Bone marrow (tissue), 2 donors: Measurements from ENCODE around the gene PHLDB3.
"Not testable (repeated sequence)": the region's sequence is repeated elsewhere in the genome, so short reads cannot be mapped to it uniquely, and the experiment has no call there.

Experiments used
- DNase-seq, 2 donors: peaks; one replicate each; lab custom pipeline; 2025; lab: John Stamatoyannopoulos, UW

Gene PHLDB3

DNA sequence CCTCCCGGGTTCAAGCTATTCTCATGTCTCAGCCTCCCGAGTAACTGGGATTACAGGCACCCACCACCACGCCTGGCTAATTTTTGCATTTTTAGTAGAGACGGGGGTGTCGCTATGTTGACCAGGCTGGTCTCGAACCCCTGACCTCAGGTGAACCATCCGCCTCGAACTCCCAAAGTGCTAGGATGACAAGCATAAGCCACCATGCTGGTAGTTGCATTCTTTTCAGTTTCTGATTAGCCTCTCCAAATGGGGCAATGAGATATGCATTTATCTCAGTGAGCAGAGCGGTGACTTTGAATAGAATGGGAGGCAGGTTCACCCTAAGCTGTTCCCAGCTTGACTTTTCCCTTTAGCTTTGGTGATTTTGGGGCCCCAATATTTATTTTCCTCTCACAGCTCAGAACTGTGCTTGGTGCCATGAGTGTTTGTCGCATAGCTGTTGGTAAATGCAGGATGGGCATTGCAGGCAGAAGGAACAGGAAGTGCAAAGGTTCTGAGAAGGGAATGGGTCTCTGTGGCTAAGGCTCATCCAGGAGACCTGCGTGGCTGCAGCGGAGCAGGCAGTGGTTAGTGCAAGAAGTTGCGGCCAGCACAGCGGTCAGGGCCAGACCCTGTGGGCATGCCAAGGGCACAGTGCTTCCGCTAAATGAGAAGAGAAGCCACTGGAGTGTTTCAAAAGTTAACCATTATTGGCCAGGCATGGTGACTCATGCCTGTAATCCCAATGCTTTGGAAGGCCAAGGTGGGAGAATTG is 59.8 kb downstream of the PHLDB3 start:
- no peak for DNase-seq

DNA sequence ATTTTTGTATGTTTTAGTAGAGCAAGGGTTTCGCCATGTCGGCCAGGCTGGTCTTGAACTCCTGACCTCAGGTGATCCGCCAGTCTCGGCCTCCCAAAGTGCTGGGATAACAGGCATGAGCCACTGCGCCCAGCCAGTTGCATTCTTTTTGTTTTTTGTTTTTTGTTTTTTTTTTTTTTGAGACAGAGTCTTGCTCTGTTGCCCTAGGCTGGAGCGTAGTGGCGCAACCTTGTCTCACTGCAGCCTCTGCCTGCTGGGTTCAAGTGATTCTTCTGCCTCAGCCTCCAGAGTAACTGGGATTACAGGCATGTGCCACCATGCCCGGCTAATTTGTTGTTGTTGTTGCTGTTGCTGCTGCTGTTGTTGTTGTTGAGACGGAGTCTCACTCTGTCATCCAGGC is 60.5 kb downstream of the PHLDB3 start:
- DNase-seq = not testable (repeated sequence)

DNA sequence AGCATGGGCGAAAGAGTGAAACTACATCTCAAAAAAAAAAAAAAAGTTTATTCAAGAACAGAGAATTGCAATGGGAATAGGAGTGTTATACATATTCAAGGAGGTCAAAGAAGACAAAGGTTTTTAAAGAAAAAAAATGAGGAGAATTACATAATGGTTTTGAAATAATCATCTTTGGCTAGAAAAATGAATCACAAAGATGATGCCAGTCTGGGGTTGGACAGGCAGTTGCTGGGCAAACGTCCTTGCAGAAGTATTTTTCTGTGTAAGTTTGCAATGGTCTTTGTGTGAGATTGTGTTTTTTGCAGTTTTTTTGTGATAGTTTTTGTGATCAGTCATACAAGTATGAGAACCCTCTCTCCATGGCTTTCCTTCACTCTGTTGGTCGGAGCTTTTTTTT is 62.8 kb downstream of the PHLDB3 start:
- DNase-seq = no peak

DNA sequence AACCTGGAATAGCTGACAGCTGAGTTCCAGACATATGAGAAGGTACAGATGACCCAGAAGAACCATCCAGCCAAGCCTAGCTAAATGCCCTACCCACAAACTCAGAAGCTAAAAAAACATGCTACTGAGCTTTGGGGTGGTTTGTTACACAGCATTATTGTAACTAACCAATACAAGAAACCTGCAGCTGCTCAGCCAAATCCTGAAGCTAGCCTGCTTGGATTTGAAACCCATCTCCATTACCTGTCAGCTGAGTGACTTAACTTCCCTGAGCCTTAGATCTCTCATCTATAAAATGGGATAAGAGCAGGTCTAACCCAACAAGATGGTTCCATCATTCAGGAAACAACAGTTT is 64.9 kb downstream of the PHLDB3 start:
- no peak for DNase-seq

DNA sequence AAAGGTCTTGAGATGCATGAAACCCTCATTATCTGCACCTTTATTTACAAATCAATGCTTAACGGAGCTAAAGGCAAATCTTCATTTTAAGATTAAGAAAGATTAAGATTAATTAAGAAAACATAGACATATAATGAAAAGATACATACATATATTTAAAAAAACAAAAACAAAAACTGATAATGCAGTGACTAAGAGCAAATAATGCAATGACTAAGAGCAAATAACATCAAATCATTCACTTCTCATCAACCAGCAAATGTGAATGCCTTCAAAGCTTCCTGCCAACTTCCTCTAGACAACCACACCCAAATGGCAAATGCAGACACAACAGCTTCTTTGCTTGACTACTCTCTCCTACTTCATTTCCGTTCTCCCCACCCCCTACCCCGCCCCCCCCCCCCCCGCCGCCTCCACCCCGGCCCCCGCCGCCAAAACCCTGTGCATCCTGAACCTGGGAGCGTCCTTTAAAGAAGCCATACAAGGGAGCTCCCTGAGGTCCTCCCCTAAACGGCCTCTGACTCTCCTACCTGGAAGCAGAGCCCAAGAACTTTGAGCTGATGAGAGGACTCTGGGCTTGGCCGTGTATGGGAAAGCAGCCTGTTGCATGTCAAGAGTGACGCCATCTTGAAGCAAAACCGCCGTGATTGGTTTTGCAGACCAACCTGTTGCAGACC is 65.4 kb downstream of the PHLDB3 start:
- DNase-seq = peak; percentile 27 to 90

DNA sequence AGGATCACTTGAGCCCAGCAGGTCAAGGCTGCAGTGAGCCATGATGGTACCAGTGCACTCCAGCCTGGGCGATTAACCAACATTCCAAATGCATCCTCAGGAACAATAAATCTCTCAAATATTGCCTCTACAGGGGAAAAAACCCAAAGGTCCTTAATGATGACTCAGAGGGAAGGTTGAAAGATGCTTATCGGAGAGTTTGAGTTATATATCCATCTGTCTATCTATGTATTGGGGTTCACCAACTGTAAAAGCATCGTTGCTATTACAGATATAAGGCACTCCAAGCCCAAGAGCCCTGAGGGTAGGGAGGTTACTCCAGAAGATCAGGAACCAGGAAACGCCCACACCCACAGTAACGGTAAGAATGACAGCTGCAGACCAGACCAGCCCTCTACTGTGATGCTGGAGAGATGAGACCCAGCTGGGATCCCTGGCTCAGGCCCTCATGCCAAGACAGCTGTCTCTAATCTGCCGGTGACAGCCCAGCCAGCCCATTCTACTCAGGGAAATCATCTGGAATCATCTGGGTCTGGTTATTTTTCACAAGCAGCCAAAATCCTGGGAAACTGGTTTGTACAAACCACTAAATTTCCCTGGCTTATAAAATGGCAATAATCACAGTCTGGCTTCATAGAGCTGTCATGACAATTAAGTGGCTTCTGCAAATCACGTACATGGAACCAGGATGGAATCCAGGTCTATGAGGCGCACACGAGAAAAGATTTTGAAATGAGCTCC is 66.1 kb downstream of the PHLDB3 start:
- peak in 1 of 2 donors; percentile 3 for DNase-seq

DNA sequence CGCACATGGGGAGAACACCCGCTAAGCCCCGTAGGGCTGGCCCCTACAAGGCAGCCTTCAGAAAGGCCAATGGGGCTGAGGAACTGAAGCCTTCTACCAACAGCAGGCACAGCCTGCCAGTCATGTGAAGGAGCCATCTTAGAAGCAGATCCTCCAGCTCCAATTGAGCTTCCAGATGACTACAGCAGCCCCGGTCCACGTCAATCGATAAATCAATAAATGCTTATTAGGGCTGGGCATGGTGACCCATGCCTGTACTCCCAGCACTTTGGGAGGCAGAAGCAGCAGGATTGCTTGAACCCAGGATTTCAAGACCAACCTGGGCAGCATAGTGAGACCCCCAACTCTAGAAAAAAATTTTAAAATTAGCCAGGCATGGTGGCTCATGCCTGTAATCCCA is 66.8 kb downstream of the PHLDB3 start:
- DNase-seq = no peak

DNA sequence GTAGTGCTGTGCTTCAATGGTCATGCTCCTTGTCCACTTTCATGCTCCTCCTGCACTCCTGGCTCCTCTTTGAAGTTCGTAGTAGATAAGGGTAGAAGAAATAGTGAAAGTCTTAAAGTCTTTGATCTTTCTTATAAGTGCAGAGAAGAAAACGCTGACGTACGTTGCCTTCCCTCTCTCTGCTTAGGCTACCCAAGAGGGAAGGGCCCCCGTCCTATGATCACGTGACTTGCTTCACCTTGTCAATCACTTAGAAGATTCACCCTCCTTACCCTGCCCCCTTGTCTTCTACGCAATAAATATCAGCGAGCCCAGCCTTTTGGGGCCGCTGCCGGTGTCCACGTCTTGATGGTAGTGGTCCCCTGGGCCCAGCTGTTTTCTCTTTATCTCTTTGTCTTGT is 67.3 kb downstream of the PHLDB3 start:
- DNase-seq = not testable (repeated sequence)

DNA sequence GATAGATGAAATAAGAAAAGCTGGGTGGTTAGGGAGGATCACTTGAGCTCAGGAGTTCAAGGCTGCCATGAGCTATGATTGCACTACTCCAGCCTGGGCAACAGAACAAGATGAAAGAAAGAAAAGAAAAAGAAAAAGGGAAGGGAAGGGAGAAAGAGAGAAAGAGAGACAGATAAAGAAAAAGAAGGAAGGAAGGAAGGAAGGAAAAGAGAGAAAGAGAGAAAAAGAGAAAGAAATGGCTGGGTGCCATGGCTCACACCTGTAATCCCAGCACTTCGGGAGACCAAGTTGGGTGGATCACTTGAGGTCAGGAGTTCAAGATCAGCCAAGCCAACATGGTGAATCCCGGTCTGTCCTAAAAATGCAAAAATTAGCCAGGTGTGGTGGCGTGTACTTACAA is 68.8 kb downstream of the PHLDB3 start:
- no peak for DNase-seq

DNA sequence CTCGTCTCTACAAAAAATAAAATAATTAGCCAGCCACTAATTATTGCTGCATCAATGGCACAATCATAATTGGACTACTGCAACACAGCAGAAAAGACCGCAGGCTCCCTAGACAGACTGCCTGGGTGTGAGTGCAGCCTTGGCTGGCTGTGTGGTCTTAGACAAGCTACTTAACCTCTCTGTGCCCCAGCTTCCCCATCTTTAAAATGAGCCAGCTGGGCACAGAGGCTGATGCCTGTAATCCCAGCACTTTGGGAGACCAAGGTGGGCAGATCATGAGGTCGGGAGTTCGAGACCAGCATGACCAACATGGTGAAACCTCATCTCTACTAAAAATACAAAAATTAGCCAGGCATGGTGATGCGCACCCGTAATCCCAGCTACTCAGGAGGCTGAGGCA is 70.9 kb downstream of the PHLDB3 start:
- no peak for DNase-seq

DNA sequence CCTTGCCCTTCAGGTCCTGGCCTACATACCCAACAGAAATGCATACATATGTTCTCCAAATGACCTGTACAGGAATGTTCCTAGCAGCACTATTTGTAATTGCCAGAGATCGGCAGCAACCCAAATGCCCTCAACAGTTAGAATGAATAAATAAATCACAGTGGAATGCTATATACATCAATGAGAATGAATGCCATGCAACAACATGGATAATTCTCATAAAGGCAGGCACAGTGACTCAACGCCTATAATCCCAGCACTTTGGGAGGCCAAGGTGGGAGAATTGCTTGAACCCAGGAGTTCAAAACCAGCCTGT is 71.2 kb downstream of the PHLDB3 start:
- DNase-seq = no peak

DNA sequence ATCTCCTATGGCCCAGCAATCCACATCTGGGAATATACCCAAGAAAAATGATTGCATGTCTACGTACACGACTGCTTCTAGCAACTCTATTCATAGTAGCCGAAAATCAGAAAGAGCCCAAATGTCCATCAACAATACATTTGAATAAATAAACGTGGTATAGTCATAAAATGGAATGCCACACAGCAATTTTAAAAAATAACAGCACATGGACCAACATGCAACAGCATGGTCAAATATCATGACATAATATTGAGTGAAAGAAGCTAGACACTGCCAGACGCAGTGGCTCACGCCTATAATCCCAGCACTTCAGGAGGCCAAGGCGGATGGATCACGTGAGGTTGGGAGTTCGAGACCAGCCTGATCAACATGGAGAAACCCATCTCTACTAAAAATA is 73.6 kb downstream of the PHLDB3 start:
- DNase-seq = no peak

DNA sequence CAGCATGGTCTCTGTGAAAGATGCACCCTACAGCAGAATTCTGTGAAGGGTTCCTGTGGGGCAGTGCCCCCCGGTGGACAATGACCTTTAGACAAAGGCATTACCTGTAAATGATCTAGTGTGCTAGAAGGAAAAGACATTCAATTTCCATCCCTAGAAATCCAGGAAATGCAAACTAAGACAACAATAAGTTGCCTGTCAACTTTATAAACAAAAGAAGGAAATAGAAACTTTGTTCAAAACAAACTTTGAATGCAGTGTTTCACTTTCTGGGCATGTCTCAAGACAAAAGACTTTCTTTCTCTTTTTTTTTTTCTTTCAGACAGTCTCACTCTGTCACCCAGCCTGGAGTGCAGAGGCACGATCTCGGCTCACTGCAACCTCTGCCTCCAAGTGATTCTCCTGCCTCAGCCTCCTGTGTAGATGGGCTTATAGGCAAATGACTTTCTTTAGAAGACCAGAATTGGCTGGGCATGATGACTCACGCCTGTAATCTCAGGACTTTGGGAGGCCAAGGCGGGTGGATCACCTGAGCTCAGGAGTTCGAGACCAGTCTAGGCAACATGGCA is 74.3 kb downstream of the PHLDB3 start:
- no peak for DNase-seq

DNA sequence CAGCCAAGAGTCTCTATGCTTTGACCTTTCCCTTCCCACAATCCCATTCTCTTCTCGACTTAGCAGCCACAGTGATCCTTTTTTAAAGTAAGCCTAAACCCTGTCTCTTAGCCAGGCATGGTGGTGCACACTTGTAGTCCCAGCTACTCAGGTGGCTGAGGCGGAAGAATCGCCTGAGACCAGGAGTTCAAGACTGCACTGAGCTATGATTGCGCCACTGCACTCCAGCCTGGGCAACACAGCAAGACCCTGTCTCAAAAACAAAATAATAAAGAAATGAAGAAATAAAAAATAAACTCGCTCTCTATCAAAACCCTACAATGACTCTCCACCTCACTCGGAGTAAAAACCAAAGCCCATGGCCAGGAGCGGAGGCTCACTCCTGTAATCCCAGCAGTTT is 75.2 kb downstream of the PHLDB3 start:
- no peak for DNase-seq

DNA sequence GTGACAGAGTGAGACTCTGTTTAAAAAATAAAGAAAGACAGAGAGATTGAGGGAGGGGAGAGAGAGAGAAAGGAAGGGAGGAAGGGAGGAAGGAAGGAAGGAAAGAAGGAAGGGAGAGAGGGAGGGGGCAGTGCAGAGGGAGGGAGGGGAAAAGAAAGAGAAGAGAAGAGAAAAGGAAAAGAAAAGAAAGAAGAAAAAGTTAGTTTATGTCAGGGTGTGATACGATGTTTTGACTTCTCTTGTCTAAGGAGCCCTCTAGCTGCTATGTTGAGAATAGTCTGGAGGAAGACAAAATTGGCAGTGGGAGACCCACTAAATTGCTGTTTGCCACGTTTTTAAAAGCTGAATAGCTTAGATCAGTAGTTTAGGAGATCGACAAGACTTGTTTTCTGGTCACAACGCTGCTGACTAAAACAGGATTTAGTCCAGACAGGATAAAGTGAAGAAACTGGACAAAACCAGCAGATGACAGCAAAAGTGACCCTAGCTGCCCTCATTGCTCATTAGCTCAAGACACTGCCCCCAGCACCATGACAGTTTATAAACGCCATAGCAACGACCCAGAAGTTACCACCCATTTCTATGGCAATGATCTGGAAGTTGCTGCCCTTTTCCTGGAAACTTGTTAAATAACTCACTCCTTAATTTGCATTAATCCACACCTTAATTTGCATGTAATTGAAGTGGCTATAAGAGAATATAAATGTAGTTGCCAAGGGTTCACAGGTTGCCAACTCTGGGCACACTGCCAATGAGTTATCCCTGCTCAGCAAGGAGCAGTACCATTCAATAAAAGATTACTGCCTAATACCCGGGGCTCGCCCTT is 78.8 kb downstream of the PHLDB3 start:
- no peak for DNase-seq
